Psoas muscle (tissue), 8 donors: ENCODE data around the gene CDIP1. TPM values are rescaled to one million over a fixed set of nuclear protein-coding genes. Genes with fewer than 3 reads are reported as not detected.
A peak's percentile ranks its signal among the peaks of the same experiment; 100 is the strongest.

ENCODE experiments used
- ATAC-seq, 4 donors: fragments of 200-7000 bp; cut with Tn5 transposase; one replicate each; pipeline ENCODE4 v1.9.1; 2020; ENCODE audit warnings: moderate library complexity in 3 of 4, mild to moderate bottlenecking in 2 of 4
- DNase-seq, 2 donors: peaks; one replicate each; pipeline ENCODE4 v3.0.0-alpha.2; 2020
- H3K27ac ChIP-seq: fragments of 200-600 bp; one replicate; pipeline ENCODE4 v1.8.0; 2022
- H3K27me3 ChIP-seq, 3 donors: fragments of 200-600 bp in 1 of 3; one replicate each; pipeline versions ENCODE4 v1.6.1 to v1.8.0; 2013 to 2022; ENCODE audit warnings: low read length in 2 of 3, mild to moderate bottlenecking in 2 of 3, moderate library complexity in 1 of 3; ENCODE audit not compliant: insufficient read depth in 3 of 3
- H3K36me3 ChIP-seq, 2 donors: fragments of 200-600 bp in 1 of 2; one replicate each; pipeline versions ENCODE4 v1.6.1 to v1.8.0; 2013 to 2022; ENCODE audit warnings: low read depth in 1 of 2, mild to moderate bottlenecking in 1 of 2, moderate library complexity in 1 of 2; ENCODE audit not compliant: insufficient read depth in 1 of 2
- H3K4me1 ChIP-seq: fragments of 200-600 bp; one replicate; pipeline ENCODE4 v1.8.0; 2022
- H3K4me3 ChIP-seq: fragments of 200-600 bp; one replicate; pipeline ENCODE4 v1.8.0; 2022; ENCODE audit warnings: mild to moderate bottlenecking
- H3K9me3 ChIP-seq: fragments of 200-600 bp; one replicate; pipeline ENCODE4 v1.8.0; 2022
- WGBS, 3 donors: extraction: QIAGEN DNeasy Blood & Tissue Kit; methylation state at CpG; one replicate each; pipeline versions ENCODE4 v1.1.6 to v1.1.7; 2013; 5-methylcytosine and 5-hydroxymethylcytosine counted together
- intact Hi-C, 2 donors: fragments of 100-400 bp; cut with DNase I; formaldehyde crosslinking; loops; one replicate each; pipeline versions ENCODE4 v1.11.0 to v1.14.2; 2022
- polyA plus RNA-seq, 3 donors: library from polyadenylated mRNA; stranded (reverse); fragments of 200-250 nt; gene quantifications; one replicate each; pipeline ENCODE4 v1.2.3, GENCODE V29; 2013
- total RNA-seq, 4 donors: library from RNA; stranded (reverse); fragmentation: NEBNext Ultra II Directional in 2 of 4; extraction: Animal tissue kit (Norgen Biotek cat#: 25700) in 2 of 4; gene quantifications; one replicate each; pipeline versions ENCODE4 v1.2.1 to v1.2.4, GENCODE V29; 2021 to 2023
- TF ChIP-seq, protein P1 (sequence below): fragments of 200-600 bp; IDR thresholded peaks from one replicate; pipeline ENCODE4 v1.8.0; 2022; ENCODE audit warnings: antibody characterized with exemption
- donor health status: healthy with polysubstance abuse.
- donor health status: DM: no; HTN: no; CAD: no; lungs with moderate emphysema.
- donor health status: Bipolar disorder and iron deficiency.
- donor health status: healthy.
- donor health status: DM: yes; HTN: yes; CAD: no.
- donor health status: DM: no; HTN: no; CAD: no.
- donor health status: DM: no; HTN: no; CAD: no.
- donor health status: DM: yes; HTN: yes; CAD: no.

The CDIP1 gene
- total and polyA plus RNA-seq, 7 donors: 18.7 to 51.8 (median 31.3) TPM

- peaks cover 0 to 14% (median 0%) of the 10 kb centered on the region in 3 donors for H3K27me3 ChIP-seq
- no peak overlapping the region for H3K27ac ChIP-seq
- DNase-seq (no peak), ATAC-seq (no peak)
- H3K4me3 ChIP-seq: peak overlapping the region; percentile 94
- peaks cover 11% of the 10 kb centered on the region for H3K4me1 ChIP-seq
- 67 to 74% (median 68%) methylated on average over 2 of the region's 2 CpGs for WGBS, 3 donors
- H3K36me3 ChIP-seq: no peaks in the 10 kb centered on the region
- TF ChIP-seq, protein P1, sequence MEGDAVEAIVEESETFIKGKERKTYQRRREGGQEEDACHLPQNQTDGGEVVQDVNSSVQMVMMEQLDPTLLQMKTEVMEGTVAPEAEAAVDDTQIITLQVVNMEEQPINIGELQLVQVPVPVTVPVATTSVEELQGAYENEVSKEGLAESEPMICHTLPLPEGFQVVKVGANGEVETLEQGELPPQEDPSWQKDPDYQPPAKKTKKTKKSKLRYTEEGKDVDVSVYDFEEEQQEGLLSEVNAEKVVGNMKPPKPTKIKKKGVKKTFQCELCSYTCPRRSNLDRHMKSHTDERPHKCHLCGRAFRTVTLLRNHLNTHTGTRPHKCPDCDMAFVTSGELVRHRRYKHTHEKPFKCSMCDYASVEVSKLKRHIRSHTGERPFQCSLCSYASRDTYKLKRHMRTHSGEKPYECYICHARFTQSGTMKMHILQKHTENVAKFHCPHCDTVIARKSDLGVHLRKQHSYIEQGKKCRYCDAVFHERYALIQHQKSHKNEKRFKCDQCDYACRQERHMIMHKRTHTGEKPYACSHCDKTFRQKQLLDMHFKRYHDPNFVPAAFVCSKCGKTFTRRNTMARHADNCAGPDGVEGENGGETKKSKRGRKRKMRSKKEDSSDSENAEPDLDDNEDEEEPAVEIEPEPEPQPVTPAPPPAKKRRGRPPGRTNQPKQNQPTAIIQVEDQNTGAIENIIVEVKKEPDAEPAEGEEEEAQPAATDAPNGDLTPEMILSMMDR: no peak
- intact Hi-C loops: loop anchor here in 1 of 2 donors (10.0 kb wide), 1 partner anchor 53 kb away; the partner anchor contains the start of gene DNAJA3
- no peaks in the 10 kb centered on the region for H3K9me3 ChIP-seq
Observed at GRCh38 chr16:4477966-4478365, 60.6 kb downstream of the CDIP1 start.

DNA sequence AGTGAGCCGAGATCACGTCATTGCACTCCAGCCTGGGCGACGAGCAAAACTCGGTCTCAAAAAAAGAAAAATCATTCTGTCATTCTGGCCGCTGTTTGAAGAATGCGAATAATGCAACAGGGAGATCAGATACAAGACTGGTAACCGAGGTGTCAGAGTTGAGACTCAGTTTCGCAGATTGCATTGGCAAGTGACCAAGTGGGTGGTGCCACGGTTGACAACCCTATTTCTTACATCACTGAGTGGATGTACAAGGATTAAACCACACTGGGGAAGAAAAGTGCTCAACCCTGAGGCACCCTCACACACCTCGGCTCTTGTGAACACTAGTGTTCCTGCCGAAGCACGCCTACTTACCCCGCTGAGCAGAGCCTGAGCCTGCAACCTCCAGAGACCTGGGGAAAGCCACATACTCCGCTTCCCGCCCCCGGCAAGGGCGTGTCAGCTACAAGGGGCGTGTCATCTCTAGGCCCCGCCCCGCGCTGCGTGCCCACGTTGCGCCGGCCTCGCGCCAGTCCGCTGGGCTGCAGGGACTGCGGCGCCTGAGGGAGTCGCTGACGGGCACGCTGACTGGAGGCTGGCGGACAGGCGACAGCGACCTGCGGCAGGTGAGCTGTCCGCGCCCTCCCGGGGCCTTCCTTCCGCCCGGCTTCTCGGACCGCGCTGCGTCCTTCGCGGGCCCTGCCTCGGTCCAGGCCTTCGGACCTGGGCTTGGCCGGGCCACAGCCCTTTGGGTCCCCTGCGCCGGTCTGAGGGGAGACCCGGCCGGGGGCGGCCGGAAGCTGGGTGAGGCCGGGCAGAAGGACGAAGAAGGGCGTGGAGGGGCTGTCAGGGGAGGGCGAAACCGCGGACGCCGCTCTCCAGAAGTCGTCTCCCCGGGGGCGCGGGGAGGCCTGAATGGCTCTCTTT, 62.4 kb downstream of the CDIP1 start, which contains the start of gene HMOX2:
Gene HMOX2, plus strand, starts transcription at position 519 of the 909 bp plus-strand sequence. CDS start 29,127 bp downstream, outside the sequence.
- peaks cover 0 to 14% (median 0%) of the 10 kb centered on the region in 3 donors for H3K27me3 ChIP-seq
- TF ChIP-seq, protein P1: peak; percentile 38
- peak within 1 kb of the TSS; percentile 89 for H3K27ac ChIP-seq
- H3K4me1 ChIP-seq: peaks cover 11% of the 10 kb centered on the region
- intact Hi-C loops: loop anchor here in 1 of 2 donors (10.0 kb wide), 1 partner anchor 51 kb away; the partner anchor contains the start of gene DNAJA3
- H3K36me3 ChIP-seq: no peaks in the 10 kb centered on the region
- WGBS, 3 donors: 8 to 9% (median 8%) methylated on average over 56 to 70 of the region's 70 CpGs
- ATAC-seq (peak; percentile 98 to 99 (median 98)), DNase-seq (peak; percentile 92 to 96)
- H3K9me3 ChIP-seq: no peaks in the 10 kb centered on the region
- peak within 1 kb of the TSS; percentile 94 for H3K4me3 ChIP-seq

DNA sequence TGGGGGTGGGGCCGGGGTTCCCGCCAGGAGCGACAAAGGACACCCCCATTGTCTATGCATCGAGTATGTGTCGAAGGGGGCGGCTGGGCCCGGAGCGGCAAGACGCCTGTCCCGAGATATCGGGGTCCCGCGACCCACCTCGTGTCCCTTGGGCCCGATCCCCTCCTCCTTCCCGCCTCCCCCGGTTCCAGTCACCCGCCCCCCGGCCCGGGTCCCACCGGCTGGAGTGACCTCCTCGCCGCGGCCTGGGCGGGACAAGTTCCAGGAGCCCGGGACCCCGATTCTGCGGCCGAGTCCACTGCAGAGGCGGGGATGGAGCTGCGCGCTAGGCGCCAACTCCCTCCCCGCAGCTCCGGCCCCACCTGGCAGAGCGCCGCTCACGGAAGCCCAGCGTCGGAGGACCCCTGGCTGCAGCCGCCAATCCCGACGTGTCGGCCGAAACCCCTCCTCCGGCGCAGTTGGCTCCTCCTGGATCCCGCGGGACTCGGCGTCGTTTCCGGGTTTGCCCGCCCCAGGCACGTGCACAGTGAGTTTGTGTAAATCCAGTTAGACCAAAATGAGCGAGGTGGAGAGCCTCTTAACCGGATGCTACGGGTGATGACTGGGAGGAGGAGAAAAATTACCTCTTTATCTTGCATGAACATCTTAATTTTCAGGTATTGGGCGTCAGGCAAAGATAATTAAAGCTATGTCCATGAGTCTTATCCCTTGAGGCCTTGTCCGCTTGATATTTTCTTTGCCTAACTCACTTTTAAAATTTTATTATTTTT, 64.2 kb downstream of the CDIP1 start, which contains the start of gene NMRAL1:
Gene NMRAL1, minus strand, starts transcription at position 434 of the 770 bp plus-strand sequence. CDS start 493 bp downstream, outside the sequence.
- 3 to 5% (median 4%) methylated on average over 47 to 60 of the region's 60 CpGs for WGBS, 3 donors
- Histone ChIP-seq H3K4me1 (peaks cover 11% of the 10 kb centered on the region), H3K36me3 (no peaks in the 10 kb centered on the region), H3K4me3 (peak within 1 kb of the TSS; percentile 70), H3K27ac (peak within 1 kb of the TSS; percentile 58), H3K9me3 (no peaks in the 10 kb centered on the region), H3K27me3 (peaks cover 0 to 14% (median 0%) of the 10 kb centered on the region in 3 donors)
- DNase-seq: peak; percentile 85 to 93
- intact Hi-C loops: loop anchor here in 1 of 2 donors (10.0 kb wide), 1 partner anchor 50 kb away; the partner anchor contains the start of gene DNAJA3
- TF ChIP-seq, protein P1: no peak
- ATAC-seq: peak in 2 of 4 donors; percentile 3 to 36

DNA sequence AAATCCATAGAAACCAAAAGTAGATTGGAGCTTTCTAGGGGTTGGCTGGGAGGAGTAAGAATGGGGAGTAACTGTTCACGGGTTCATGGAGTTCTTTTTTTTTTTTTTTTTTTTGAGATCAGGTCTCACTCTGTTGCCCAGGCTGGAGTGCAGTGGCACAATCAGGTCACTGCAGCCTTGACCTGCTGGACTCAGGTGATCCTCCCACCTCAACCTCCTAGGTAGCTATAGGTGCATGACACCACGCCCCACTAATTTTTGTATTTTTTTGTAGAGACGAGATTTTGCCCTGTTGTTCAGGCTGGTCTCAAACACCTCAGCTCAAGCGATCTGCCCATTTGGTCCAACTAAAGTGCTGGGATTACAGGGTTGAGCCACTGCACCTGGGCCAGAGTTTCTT, 65.7 kb downstream of the CDIP1 start:
- intact Hi-C loops: loop anchor here in 1 of 2 donors (10.0 kb wide), 1 partner anchor 48 kb away; the partner anchor contains the start of gene DNAJA3
- Histone ChIP-seq H3K9me3 (no peaks in the 10 kb centered on the region), H3K27me3 (peaks cover 0 to 14% (median 0%) of the 10 kb centered on the region in 3 donors), H3K27ac (no peak overlapping the region), H3K36me3 (peaks cover 0 to 6% of the 10 kb centered on the region in 2 donors), H3K4me1 (peaks cover 7% of the 10 kb centered on the region), H3K4me3 (no peak overlapping the region)
- DNase-seq: no peak
- no peak for ATAC-seq
- TF ChIP-seq, protein P1: no peak
- WGBS, 3 donors: 76 to 78% (median 78%) methylated on average over 4 of the region's 4 CpGs
